NCI-H526 treated with DMSO at 0.1 percent for 48 hours (cell line): ENCODE measurements around the gene EXOSC1.
"Not testable (repeated sequence)": the region's sequence is repeated elsewhere in the genome, so short reads cannot be mapped to it uniquely, and the experiment has no call there.

Experiments used
- DNase-seq: peaks from one replicate; lab custom pipeline; 2025; lab: John Stamatoyannopoulos, UW

The EXOSC1 gene

GRCh38 chr10:97445722-97446639 is at the start of gene EXOSC1, which contains the start of gene ZDHHC16:
TSS of gene EXOSC1 (minus strand) at chr10:97446006. CDS start at chr10:97445985, 21 bp downstream.
TSS of gene ZDHHC16 (plus strand) at chr10:97446175. CDS start at chr10:97451676, 5,501 bp downstream.
- DNase-seq: peak; percentile 90

GRCh38 chr10:97494863-97495506 is 49.2 kb upstream of the EXOSC1 start:
- DNase-seq: no peak

GRCh38 chr10:97494151-97494550 is 48.3 kb upstream of the EXOSC1 start:
- DNase-seq: no peak

- no peak for DNase-seq
Measured at GRCh38 chr10:97490592-97490991, 44.8 kb upstream of the EXOSC1 start.

GRCh38 chr10:97485647-97486281 is 40.0 kb upstream of the EXOSC1 start:
- DNase-seq: no peak

- no peak for DNase-seq
Measured at GRCh38 chr10:97483921-97484320, 38.1 kb upstream of the EXOSC1 start.

- no peak for DNase-seq
Measured at GRCh38 chr10:97483506-97483905, 37.7 kb upstream of the EXOSC1 start.

- no peak for DNase-seq
Measured at GRCh38 chr10:97482381-97482780, 36.6 kb upstream of the EXOSC1 start.

- DNase-seq: no peak
Measured at GRCh38 chr10:97481071-97481470, 35.3 kb upstream of the EXOSC1 start.

- peak; percentile 71 for DNase-seq
Measured at GRCh38 chr10:97479939-97480338, 34.1 kb upstream of the EXOSC1 start.

- not testable (repeated sequence) for DNase-seq
Measured at GRCh38 chr10:97479410-97479809, 33.6 kb upstream of the EXOSC1 start.

GRCh38 chr10:97475936-97476594 is 30.3 kb upstream of the EXOSC1 start:
- no peak for DNase-seq

- DNase-seq: no peak
Measured at GRCh38 chr10:97474918-97475317, 29.1 kb upstream of the EXOSC1 start.

GRCh38 chr10:97468781-97469180 is 23.0 kb upstream of the EXOSC1 start:
- not testable (repeated sequence) for DNase-seq

GRCh38 chr10:97468162-97468561 is 22.4 kb upstream of the EXOSC1 start:
- no peak for DNase-seq

GRCh38 chr10:97466755-97467154 is 20.9 kb upstream of the EXOSC1 start:
- DNase-seq: no peak

GRCh38 chr10:97465982-97466381 is 20.2 kb upstream of the EXOSC1 start:
- no peak for DNase-seq

- no peak for DNase-seq
Measured at GRCh38 chr10:97464226-97464625, 18.4 kb upstream of the EXOSC1 start.

GRCh38 chr10:97463363-97464132 is 17.7 kb upstream of the EXOSC1 start:
- peak; percentile 6 for DNase-seq

- DNase-seq: no peak
Measured at GRCh38 chr10:97462309-97462708, 16.5 kb upstream of the EXOSC1 start.

GRCh38 chr10:97459933-97460332 is 14.1 kb upstream of the EXOSC1 start:
- no peak for DNase-seq
